Epithelial cell of proximal tubule (primary cell): Measurements from ENCODE around the gene CRACR2B. TPM values are rescaled to one million over a fixed set of nuclear protein-coding genes. Genes with fewer than 3 reads are reported as not detected.
A peak's percentile ranks its signal among the peaks of the same experiment; 100 is the strongest.

ENCODE experiments used
- DNase-seq: peaks from one replicate; pipeline ENCODE4 v3.0.0-alpha.2; 2011; ENCODE audit warnings: low read depth
- H3K4me3 ChIP-seq: 2 replicates; pipeline ENCODE4 v1.5.1; 2011; ENCODE audit warnings: low read depth, mild to moderate bottlenecking, low read length
- total RNA-seq: library from RNA; depleted of rRNA; stranded (reverse); fragments of >200 nt; gene quantifications from 2 replicates; pipeline ENCODE4 v1.2.3, GENCODE V29; 2015
- TF ChIP-seq, protein P1 (sequence below): conservative IDR thresholded peaks from 2 replicates; pipeline ENCODE4 v1.5.1; 2012; ENCODE audit warnings: low read depth, mild to moderate bottlenecking, low read length

CRACR2B gene
- total RNA-seq, 1 donor from 2014 or later: 55.7 TPM

GRCh38 chr11:830295-831117 lies 2.8 kb downstream of the CRACR2B start:
- H3K4me3 ChIP-seq: peak overlapping the region; percentile 53

GRCh38 chr11:831118-831864 lies 3.6 kb downstream of the CRACR2B start:
- H3K4me3 ChIP-seq: peak overlapping the region; percentile 59
- TF ChIP-seq, protein P1, sequence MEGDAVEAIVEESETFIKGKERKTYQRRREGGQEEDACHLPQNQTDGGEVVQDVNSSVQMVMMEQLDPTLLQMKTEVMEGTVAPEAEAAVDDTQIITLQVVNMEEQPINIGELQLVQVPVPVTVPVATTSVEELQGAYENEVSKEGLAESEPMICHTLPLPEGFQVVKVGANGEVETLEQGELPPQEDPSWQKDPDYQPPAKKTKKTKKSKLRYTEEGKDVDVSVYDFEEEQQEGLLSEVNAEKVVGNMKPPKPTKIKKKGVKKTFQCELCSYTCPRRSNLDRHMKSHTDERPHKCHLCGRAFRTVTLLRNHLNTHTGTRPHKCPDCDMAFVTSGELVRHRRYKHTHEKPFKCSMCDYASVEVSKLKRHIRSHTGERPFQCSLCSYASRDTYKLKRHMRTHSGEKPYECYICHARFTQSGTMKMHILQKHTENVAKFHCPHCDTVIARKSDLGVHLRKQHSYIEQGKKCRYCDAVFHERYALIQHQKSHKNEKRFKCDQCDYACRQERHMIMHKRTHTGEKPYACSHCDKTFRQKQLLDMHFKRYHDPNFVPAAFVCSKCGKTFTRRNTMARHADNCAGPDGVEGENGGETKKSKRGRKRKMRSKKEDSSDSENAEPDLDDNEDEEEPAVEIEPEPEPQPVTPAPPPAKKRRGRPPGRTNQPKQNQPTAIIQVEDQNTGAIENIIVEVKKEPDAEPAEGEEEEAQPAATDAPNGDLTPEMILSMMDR: no peak

More at GRCh38 chr11:830295-831117, 2.8 kb downstream of the CRACR2B start:
- TF ChIP-seq, protein P1: no peak
- DNase-seq: no peak

GRCh38 chr11:831961-832528 lies 4.3 kb downstream of the CRACR2B start:
- DNase-seq: no peak
- peak overlapping the region; percentile 59 for H3K4me3 ChIP-seq
- TF ChIP-seq, protein P1: no peak

More at GRCh38 chr11:831118-831864, 3.6 kb downstream of the CRACR2B start:
- DNase-seq: no peak

DNA sequence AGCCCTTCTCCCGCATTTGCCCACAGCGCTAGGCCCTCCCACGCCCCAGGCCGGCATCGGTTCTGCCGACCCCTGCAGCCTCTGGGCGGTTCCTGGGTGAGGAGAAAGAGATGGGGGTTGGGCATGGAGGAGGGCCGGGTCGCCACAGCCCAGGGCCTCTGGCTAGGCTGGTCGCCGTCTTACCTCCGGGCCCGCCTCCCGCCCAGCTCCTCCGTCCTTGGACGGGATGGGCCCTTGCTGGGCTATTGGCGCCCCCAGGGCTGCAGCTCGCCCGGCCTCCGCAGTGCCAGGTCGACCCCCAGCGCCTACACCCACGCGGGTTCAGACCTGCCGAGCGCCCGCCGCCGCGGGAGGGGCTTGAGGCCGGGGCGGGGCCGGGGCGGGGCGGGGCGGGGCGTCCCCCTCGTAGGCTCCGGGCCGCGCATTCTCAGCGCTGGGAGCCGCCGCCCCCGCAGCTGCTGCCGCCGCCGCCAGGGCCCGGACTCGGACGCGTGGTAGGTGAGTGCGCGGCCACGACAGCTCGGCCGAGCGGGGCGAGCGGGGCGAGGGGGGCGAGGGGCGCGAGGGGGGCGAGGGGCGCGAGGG lies 4.9 kb downstream of the CRACR2B start, which contains the start of gene CD151:
CD151 (plus strand) TSS at position 424 of the 585 bp plus-strand sequence. CDS start 3,118 bp downstream, outside the sequence.
- TF ChIP-seq, protein P1: no peak
- DNase-seq: no peak

DNA sequence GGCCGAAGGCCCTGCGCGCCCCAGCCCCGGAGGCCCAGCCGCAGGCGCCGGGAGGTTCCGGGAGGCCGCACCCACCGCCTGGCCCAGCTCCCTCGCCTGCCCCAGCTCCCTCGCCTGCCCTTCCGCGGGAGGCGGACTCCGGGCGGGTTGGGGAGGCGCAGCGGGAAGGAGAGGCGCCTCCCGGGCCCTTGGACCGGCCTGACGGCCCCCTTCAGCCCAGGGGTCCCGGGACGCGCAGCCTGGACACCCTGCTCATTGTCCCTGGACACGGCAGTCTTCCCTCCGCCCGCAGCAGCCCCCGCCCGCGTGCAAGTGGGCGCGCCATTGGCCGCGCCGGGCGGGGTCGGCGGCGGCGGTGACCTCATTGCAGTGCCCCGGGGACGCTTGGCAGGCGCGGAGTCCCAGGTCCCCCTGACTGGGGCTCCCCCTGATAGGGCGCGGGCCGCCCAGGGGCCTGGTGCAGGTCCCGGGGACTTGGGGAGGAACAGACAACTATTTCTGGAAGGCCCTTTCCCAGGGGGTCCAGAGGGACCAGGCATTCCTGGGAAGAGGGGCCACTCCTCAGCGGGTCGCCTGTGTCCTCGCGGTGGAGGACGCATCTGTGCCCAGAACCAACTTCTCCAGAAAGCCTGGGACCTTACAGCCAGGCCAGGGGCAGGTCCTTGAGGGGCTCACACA lies 5.5 kb downstream of the CRACR2B start:
- DNase-seq: no peak
- TF ChIP-seq, protein P1: no peak
- H3K4me3 ChIP-seq: peak overlapping the region; percentile 72

More for the DNA sequence above, 4.9 kb downstream of the CRACR2B start, which contains the start of gene CD151:
- peak within 1 kb of the TSS; percentile 72 for H3K4me3 ChIP-seq

GRCh38 chr11:833849-834311 lies 6.2 kb downstream of the CRACR2B start:
- no peak for DNase-seq

More at GRCh38 chr11:833849-834311, 6.2 kb downstream of the CRACR2B start:
- H3K4me3 ChIP-seq: peak overlapping the region; percentile 72
- TF ChIP-seq, protein P1: no peak
